ENCODE results near the gene MSH6. TPM values are rescaled to one million over a fixed set of nuclear protein-coding genes. Genes with fewer than 3 reads are reported as not detected.

The MSH6 gene
- polyA plus RNA-seq, 1 donor, result 33.3 TPM

- no peak for DNase-seq
Measured at GRCh38 chr2:47779426-47779790, 3.5 kb upstream of the MSH6 start.

- DNase-seq, result no peak
Measured at GRCh38 chr2:47782381-47782670, 619 bp upstream of the MSH6 start.

DNA sequence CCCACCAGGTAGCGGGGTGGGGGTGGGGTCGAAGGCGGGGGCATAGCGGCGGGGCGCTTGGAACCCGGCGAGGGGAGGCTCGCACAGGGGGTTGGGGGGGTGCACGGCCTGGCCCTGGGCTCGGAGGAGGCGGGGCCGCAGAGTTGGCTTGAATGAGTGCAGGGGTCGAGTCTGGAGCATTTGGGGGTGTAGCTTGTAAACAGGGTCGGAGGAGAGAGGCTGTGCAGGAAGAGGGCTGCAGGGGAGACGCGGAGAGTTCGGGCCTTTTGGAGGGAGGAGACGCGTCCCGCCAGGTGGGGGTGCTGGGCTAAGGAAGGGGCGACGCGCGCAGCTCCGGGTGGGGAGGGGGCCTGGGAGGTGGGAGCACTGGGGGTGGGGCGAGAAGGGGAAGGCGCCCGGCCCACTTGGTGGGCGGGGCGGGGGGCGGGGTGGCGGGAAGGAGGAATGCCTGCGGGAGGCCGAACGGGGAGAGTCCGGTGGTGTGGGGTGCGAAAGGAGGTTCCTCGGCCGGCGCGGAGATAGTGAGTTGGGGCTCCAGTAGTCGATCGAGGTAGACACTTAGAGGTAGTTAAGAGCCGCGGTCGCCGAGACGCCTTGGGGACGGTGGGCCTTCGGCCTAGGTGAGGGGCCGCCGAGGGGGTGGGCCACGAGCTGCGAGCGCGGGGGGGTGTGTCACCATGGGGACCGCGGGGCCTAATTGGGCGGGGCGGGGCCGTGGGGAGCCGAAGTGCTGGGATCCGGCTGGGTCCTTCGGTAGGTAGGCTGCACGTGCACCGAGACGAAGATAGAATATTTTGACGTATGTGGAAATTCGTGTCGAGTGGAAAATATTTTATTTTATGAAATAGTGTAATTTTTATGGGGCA lies 774 bp downstream of the MSH6 start:
- peak; percentile 80 for DNase-seq

DNA sequence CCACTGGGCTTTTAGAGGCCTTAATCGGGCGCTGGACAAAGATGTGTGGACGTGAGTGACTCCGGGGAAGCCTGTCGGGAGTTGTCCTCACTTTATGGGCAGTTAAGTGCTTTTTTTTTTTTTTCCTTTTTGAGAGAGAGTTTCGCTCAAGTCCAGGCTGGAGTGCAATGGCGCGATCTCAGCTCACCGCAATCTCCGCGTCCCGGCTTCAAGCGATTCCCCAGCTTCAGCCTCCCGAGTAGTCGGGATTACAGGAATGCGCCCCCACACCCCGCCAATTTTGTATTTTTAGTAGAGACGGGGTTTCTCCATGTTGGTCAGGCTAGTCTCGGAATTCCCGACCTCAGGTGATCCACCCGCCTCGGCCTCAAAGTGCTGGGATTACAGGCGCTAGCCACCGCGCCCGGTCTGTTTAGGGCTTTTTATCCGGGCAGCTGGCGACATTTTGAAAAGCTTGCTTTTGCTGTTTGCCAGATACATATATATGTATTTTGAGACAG lies 1.5 kb downstream of the MSH6 start:
- DNase-seq, result no peak

GRCh38 chr2:47785986-47786385 lies 3.0 kb downstream of the MSH6 start:
- no peak for DNase-seq

- no peak for DNase-seq
Measured at GRCh38 chr2:47796090-47796697, 13.2 kb downstream of the MSH6 start.

DNA sequence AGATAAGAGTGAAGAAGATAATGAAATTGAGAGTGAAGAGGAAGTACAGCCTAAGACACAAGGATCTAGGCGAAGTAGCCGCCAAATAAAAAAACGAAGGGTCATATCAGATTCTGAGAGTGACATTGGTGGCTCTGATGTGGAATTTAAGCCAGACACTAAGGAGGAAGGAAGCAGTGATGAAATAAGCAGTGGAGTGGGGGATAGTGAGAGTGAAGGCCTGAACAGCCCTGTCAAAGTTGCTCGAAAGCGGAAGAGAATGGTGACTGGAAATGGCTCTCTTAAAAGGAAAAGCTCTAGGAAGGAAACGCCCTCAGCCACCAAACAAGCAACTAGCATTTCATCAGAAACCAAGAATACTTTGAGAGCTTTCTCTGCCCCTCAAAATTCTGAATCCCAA lies 15.7 kb downstream of the MSH6 start:
- DNase-seq, result no peak

DNA sequence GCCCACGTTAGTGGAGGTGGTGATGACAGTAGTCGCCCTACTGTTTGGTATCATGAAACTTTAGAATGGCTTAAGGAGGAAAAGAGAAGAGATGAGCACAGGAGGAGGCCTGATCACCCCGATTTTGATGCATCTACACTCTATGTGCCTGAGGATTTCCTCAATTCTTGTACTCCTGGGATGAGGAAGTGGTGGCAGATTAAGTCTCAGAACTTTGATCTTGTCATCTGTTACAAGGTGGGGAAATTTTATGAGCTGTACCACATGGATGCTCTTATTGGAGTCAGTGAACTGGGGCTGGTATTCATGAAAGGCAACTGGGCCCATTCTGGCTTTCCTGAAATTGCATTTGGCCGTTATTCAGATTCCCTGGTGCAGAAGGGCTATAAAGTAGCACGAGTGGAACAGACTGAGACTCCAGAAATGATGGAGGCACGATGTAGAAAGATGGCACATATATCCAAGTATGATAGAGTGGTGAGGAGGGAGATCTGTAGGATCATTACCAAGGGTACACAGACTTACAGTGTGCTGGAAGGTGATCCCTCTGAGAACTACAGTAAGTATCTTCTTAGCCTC lies 16.2 kb downstream of the MSH6 start:
- DNase-seq, result no peak

DNA sequence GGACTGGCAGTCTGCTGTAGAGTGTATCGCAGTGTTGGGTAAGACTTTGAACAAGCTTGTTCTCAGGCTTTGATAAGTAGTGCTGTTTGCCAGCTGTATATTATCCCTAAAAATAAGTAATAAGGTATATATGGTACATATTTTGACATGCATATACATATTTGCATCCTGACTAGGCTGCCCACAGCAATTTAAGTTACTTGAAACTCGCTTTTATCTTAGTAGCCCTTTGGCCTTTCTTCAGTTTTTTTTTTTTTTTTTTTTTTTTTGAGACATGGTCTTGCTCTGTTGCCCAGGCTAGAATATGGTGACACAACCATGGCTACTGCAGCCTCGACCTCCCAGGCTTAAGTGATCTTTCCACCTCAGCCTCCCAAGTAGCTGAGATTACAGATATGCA lies 18.2 kb downstream of the MSH6 start:
- no peak for DNase-seq

DNA sequence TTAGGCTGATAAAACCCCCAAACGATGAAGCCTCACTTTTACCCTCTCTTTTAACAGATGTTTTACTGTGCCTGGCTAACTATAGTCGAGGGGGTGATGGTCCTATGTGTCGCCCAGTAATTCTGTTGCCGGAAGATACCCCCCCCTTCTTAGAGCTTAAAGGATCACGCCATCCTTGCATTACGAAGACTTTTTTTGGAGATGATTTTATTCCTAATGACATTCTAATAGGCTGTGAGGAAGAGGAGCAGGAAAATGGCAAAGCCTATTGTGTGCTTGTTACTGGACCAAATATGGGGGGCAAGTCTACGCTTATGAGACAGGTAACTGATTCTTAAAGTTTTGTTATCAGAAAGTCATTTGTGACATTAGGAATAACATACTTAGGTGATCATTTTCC lies 20.4 kb downstream of the MSH6 start:
- DNase-seq, result no peak

- no peak for DNase-seq
Measured at GRCh38 chr2:47803770-47804169, 20.8 kb downstream of the MSH6 start.

- DNase-seq, result no peak
Measured at GRCh38 chr2:47805850-47806249, 22.9 kb downstream of the MSH6 start.

DNA sequence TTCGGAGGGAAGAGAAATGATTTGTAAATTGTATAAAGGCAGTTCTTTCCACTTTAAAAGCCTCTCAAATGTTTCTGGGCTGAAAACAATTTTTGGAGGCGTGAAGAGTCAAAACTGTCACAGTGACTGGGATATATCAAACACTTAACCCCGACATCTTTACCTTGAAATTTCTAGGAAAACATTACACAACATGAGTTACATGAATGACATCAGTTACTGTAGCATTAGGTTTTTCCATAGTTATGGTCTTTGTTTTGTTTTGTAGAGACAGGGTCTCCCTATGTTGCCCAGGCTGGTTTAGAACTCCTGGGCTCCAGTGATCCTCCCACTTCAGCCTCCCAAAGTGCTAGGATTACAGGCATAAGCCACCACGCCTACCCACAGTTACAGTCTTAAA lies 25.7 kb downstream of the MSH6 start:
- DNase-seq, result no peak

DNA sequence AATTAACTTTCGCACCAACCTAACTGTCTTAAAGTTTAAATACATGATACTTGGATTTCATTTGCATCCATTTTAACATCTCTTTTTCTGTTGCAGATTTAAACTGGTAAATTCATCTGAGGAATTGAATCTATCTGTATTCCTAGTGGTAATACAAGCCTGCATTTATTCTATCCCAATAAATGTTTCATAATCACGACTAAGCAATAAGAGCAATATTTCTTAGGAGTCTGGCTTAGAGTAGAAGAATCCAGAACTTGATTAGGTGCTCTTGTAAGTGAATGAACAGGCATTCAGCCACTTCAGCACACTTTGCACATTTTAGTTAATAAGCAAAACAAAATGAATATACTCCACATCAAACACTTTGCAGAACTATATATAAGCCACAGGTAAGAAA lies 27.0 kb downstream of the MSH6 start:
- DNase-seq, result no peak

DNA sequence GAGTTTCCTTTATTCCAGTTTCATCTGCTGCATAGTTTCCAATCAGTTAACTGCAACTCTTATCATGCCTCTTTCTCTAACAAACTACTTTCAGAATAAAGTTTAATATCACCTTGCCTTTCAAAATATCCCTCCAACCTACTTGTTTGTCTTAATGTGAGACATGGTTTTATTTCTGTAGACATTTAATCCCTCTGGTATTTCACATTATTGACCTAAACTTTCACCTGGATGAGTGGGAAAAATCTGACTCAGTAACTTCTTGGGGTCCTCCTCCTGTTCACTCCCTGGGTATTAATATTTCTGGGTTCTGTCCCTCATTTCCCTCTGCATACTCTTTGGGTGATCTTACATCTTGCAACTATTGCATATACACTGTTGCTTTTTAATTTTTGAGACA lies 27.9 kb downstream of the MSH6 start:
- DNase-seq, result no peak

DNA sequence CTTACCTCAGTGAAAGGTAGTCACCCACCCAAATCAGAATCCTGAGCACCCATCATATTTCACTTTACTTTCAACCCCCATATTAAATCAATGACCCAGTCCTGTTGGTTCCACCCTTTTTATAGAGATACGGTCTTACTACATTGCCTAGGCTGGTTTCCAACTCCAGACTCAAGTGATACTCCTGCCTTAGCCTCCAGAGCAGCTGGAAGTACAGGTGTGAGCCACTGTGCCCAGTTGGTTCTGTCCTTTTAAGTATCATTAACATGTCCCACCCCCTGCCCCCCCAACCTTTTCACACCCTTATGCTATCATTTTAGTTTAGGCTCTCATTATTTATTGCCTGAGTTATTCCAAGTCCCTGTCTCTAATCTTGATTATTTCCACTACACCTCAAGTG lies 28.7 kb downstream of the MSH6 start:
- DNase-seq, result no peak

DNA sequence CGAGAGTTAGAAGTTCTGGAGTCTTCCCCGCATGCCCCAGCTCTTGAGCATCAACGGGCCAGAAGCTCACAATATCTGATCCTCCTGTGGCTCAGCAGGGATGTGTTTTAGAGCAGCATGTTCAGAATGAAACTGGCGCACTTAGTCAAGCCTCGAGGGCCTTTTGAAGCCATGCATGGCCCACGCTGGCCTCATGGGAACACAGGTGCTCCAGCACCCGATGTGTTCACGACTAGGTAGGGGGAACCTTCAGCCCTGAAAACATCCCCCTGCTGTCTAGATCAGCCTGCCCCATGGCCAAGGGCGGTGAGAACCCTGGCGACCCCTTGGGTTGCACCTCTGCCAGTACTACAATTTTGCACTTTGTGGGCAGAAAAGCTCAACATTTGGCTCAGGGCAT lies 32.8 kb downstream of the MSH6 start:
- DNase-seq, result no peak

DNA sequence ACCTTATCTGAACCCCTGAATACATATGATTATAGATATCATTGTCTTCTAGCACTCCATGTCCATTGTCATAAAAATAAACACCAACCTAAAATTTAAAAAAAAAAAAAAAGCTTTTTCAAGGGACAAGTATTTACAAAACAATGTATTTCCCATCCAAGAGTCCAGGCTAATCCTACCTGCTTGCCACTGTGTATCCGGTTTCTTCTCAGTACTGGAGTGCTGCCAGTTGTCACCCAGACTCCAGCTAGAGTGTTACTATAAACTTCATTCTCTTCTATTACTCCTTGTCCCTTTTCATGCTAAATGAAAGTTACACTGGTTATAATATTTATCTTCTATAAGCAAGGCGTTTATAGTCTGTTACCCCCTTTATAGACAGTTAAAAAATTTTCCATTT lies 35.8 kb downstream of the MSH6 start:
- DNase-seq, result no peak

DNA sequence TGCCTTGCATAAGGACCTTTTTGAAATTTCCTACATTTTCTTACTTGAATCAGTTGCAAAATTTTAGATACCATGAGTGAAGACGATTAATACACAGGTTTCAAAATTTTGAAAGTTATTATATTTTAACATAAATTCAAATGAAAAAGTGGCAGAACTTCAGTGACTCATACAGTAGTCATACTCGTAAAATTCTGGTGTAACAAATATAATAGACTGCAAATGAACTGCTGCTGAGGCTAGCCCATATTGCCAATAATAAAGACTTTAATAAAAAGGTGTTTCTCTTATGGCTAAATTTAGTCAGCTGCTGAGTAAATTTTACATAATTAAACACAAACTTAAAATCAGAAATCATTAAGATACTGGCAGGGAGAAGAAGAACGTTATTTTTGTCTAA lies 36.9 kb downstream of the MSH6 start:
- DNase-seq, result no peak

DNA sequence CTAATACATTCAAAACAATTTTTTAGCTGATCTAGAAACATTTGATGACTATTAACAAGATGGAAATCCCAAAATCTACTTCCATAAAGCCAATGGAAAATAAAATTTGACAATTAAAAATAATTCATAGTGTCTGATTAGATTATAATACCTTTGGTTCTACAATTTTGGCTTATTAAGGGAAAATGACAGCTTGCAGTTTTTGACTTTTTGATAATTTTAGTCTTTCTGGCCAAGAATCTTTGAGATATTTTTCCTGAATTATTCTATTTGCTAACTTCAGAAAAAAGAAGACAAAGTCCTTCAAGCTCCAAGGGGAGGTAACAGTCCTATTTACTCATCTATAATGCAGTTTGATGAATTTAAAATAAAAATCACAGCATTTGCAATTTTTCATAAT lies 39.6 kb downstream of the MSH6 start:
- no peak for DNase-seq

- DNase-seq, result no peak
Measured at GRCh38 chr2:47833516-47833968, 50.6 kb downstream of the MSH6 start.

DNA sequence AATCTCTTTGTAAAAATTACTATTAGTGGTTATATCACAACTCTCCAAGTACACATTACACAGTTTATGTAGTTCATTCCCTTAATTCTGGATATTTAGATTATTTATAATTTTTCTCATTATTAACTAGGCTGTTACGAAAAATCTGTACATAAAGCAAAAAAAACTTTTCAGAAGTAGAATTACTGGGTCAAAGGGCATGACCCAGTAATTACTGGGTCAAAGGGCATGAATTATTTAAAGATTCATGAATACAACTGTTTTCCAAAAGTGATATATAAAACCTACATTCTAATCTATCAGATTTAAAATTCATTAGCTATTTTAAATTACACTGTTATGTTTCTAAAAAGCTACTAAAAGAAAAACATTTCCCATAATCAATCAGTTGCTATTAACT lies 55.3 kb downstream of the MSH6 start:
- DNase-seq, result no peak

- DNase-seq, result no peak
Measured at GRCh38 chr2:47838686-47839085, 55.7 kb downstream of the MSH6 start.

- DNase-seq, result no peak
Measured at GRCh38 chr2:47842846-47843245, 59.9 kb downstream of the MSH6 start.

Data from hindlimb muscle (tissue), 1 donor.